ENCODE results near the gene EIF2AK3. TPM values are rescaled to one million over a fixed set of nuclear protein-coding genes. Genes with fewer than 3 reads are reported as not detected.

Gene EIF2AK3
- total and polyA plus RNA-seq, 10 of the 15 experiments (the other 5 are each of a cell fraction or from before 2014, with no cell fraction given): 5.0 to 44.7 (median 22.4) TPM

- RAD21 ChIA-PET (ENCODE audit: unreplicated experiment): interaction anchor here (1.0 to 4.5 kb wide), 10 partner anchors 16 to 80 kb away, joined by 3 to 69 read pairs (median 7); partner anchors contain the start of gene EIF2AK3
- SMC1A ChIA-PET (ENCODE audit: uncharacterized antibody, unreplicated experiment): interaction anchor here (0.6 to 12.7 kb wide), 15 partner anchors 8 to 104 kb away, joined by 3 to 270 read pairs (median 4); no protein-coding TSS in a partner anchor
- no peak overlapping the region for H3K4me3 ChIP-seq
Measured at GRCh38 chr2:88590998-88591613, 36.2 kb downstream of the EIF2AK3 start.

More at GRCh38 chr2:88590998-88591613, 36.2 kb downstream of the EIF2AK3 start:
- peak; percentile 94 for ATAC-seq
- TF ChIP-seq KAT2A (conservative IDR thresholded peaks at IDR 0.05; ENCODE audit: control insufficient read depth, low read depth, low read length) (no peak), SMC3 (IDR thresholded peaks at IDR 0.05; ENCODE audit: borderline replicate concordance, low read length) (peak; percentile 93; the same call in 1 of the 2 replicates), CTCF (IDR thresholded peaks at IDR 0.05 in 2 of 3, conservative IDR thresholded peaks at IDR 0.05 in 1 of 3; ENCODE audit: control insufficient read depth in 2 of 3, extremely low read depth in 1 of 3, insufficient read depth in 1 of 3, low read depth in 3 of 3, low read length in 3 of 3) (peak; percentile 73 to 90 (median 74)), YY1 (IDR thresholded peaks at IDR 0.05; ENCODE audit: low read depth, low read length) (0 out of 2 replicates have a peak, but pooled peaks have one; percentile 43), PBX3 (IDR thresholded peaks at IDR 0.05; ENCODE audit: insufficient replicate concordance, low read depth, low read length) (no peak), IRF4 (IDR thresholded peaks at IDR 0.05; ENCODE audit: low read depth, low read length) (0 out of 2 replicates have a peak, but pooled peaks have one; percentile 23), RUNX3 (IDR thresholded peaks at IDR 0.05; ENCODE audit: low read length) (peak; percentile 37; the same call in 1 of the 2 replicates), ASH2L (IDR thresholded peaks at IDR 0.05; ENCODE audit: borderline replicate concordance, low read depth) (no peak), CBFB (IDR thresholded peaks at IDR 0.05; ENCODE audit: low read depth) (no peak), SMARCA5 (IDR thresholded peaks at IDR 0.05) (no peak; the same call in 1 of the 2 replicates), PAX8 (IDR thresholded peaks at IDR 0.05) (no peak), POLR2AphosphoS5 (IDR thresholded peaks at IDR 0.05; ENCODE audit: low read length) (peak; percentile 39; the same call in 1 of the 2 replicates), RAD21 (IDR thresholded peaks at IDR 0.05; ENCODE audit: insufficient read depth, low read depth, low read length) (peak; percentile 98), CEBPB (IDR thresholded peaks at IDR 0.05; ENCODE audit: borderline replicate concordance in 1 of 2, low read depth in 2 of 2, low read length in 2 of 2) (no peak), MEF2A (IDR thresholded peaks at IDR 0.05; ENCODE audit: insufficient read depth, low read depth, low read length) (0 out of 2 replicates have a peak, but pooled peaks have one; percentile 34)
- Histone ChIP-seq H3K9me3 (replicated peaks; ENCODE audit: control insufficient read depth, insufficient read depth, low read length) (no peaks in the 10 kb centered on the region), H4K20me1 (ENCODE audit: control insufficient read depth, insufficient read depth) (no peaks in the 10 kb centered on the region), H2AFZ (ENCODE audit: control insufficient read depth, low read depth, low read length) (no peak overlapping the region), H3K9ac (ENCODE audit: control insufficient read depth, insufficient read depth, low read length) (no peak overlapping the region), H3K27me3 (replicated peaks in 1 of 2; ENCODE audit: control insufficient read depth in 2 of 2, insufficient read depth in 2 of 2, low read length in 1 of 2) (no peaks in the 10 kb centered on the region), H3K79me2 (ENCODE audit: control insufficient read depth, insufficient read depth, low read length) (no peaks in the 10 kb centered on the region), H3K4me1 (ENCODE audit: control insufficient read depth, insufficient read depth, low read length) (no peaks in the 10 kb centered on the region), H3K27ac (ENCODE audit: control insufficient read depth, insufficient read depth) (no peak overlapping the region), H3K36me3 (ENCODE audit: control insufficient read depth in 2 of 2, insufficient read depth in 2 of 2, low read length in 1 of 2) (peaks cover 4 to 30% of the 10 kb centered on the region in 2 experiments), H3K4me2 (ENCODE audit: control insufficient read depth, insufficient read depth) (no peak overlapping the region)
- ChIA-PET POLR2A (interaction anchor here (0.8 to 1.6 kb wide), 3 partner anchors 37 to 83 kb away, joined by 3 to 5 read pairs (median 3); no protein-coding TSS in a partner anchor), CTCF (interaction anchor here (0.6 to 11.0 kb wide), 18 partner anchors 8 to 107 kb away, joined by 3 to 399 read pairs (median 4); no protein-coding TSS in a partner anchor)
- DNase-seq (ENCODE audit: low read depth, low spot score): peak; percentile 45
- FAIRE-seq: peak; percentile 78
- intact Hi-C loops (cut with micrococcal nuclease; ENCODE audit: unreplicated experiment) (loop anchor here (1.0 to 2.0 kb wide), 2 partner anchors 36 to 78 kb away; partner anchors contain the start of gene EIF2AK3), in situ Hi-C loops (cut with MboI) (loop anchor here (5.0 kb wide), 1 partner anchor 76 kb away; no protein-coding TSS in a partner anchor)
- WGBS (ENCODE audit: insufficient coverage, insufficient replicate concordance, low lambda C conversion rate, missing lambda C conversion rate): 95% methylated on average over 2 of the region's 2 CpGs
- TSS peak; percentile 20 for BruUV-seq (replicated peaks)
